Measurements from ENCODE around the gene MAP4K2. TPM values are rescaled to one million over a fixed set of nuclear protein-coding genes. Genes with fewer than 3 reads are reported as not detected.

The MAP4K2 gene
- total and polyA plus RNA-seq, 2 of the 4 experiments (the other 2 are of a cell fraction) = 11.7 to 16.6 TPM

- TF ChIP-seq MAFK (IDR thresholded peaks at IDR 0.05; ENCODE audit: low read depth, low read length) (no peak), RCOR1 (IDR thresholded peaks at IDR 0.05; ENCODE audit: insufficient replicate concordance, low read length) (no peak), MXI1 (IDR thresholded peaks at IDR 0.05; ENCODE audit: borderline replicate concordance, low read depth, low read length) (no peak), SMC3 (IDR thresholded peaks at IDR 0.05; ENCODE audit: low read depth, low read length) (no peak)
Measured at GRCh38 chr11:64765291-64765850, 37.6 kb downstream of the MAP4K2 start (continued).

GRCh38 chr11:64764753-64765152 is 38.3 kb downstream of the MAP4K2 start:
- in situ Hi-C loops (cut with MboI; ENCODE audit: low sequenced_read_pairs) = no loop called here
- POLR2A ChIA-PET (ENCODE audit: unreplicated experiment) = no interaction called here
- H3K79me1 ChIP-seq (ENCODE audit: low read depth in 1 of 2, low read length in 2 of 2) = peaks cover 31 to 73% of the 10 kb centered on the region in 2 experiments

More at GRCh38 chr11:64764753-64765152, 38.3 kb downstream of the MAP4K2 start:
- Histone ChIP-seq H3K9me1 (ENCODE audit: insufficient read depth, low read length) (peaks cover 18% of the 10 kb centered on the region; the same call in 1 of the 2 replicates), H3K36me3 (ENCODE audit: control insufficient read depth, insufficient read depth, low read length) (peaks cover 76% of the 10 kb centered on the region), H3K4me3 (ENCODE audit: insufficient read depth, low read depth, low read length) (no peak overlapping the region), H3K9me3 (ENCODE audit: control insufficient read depth, insufficient read depth, low read length) (no peaks in the 10 kb centered on the region), H4K20me1 (ENCODE audit: insufficient read depth, low read length) (peaks cover 66% of the 10 kb centered on the region), H3K4me1 (ENCODE audit: control insufficient read depth, insufficient read depth, low read length) (peaks cover 18% of the 10 kb centered on the region), H2BK120ac (ENCODE audit: low read depth, low read length) (no peak overlapping the region), H3K14ac (replicated peaks; ENCODE audit: low read depth, low read length) (no peak overlapping the region), H2AFZ (replicated peaks; ENCODE audit: low read length, poor library complexity) (no peak overlapping the region), H3K9ac (ENCODE audit: low read depth, low read length) (no peak overlapping the region), H4K8ac (ENCODE audit: low read depth in 2 of 2, low read length in 2 of 2) (no peak overlapping the region), H3K4me2 (ENCODE audit: low read depth, low read length) (no peak overlapping the region), H3K18ac (ENCODE audit: low read depth, low read length) (no peak overlapping the region), H2BK15ac (ENCODE audit: low read depth, low read length) (no peak overlapping the region), H2BK5ac (ENCODE audit: low read depth, low read length, poor library complexity, severe bottlenecking) (no peak overlapping the region), H4K5ac (ENCODE audit: low read depth, low read length) (no peak overlapping the region), H3K4ac (ENCODE audit: low read depth, low read length) (no peak overlapping the region), H3K23ac (ENCODE audit: low read depth, low read length) (no peak overlapping the region), H3K27ac (ENCODE audit: insufficient read depth, low read length) (no peak overlapping the region), H2AK5ac (ENCODE audit: low read depth, low read length) (no peak overlapping the region), H2AK9ac (replicated peaks; ENCODE audit: low read depth, low read length, poor library complexity) (no peak overlapping the region), H4K91ac (ENCODE audit: insufficient read depth, low read depth, low read length) (no peak overlapping the region), H3K27me3 (ENCODE audit: control insufficient read depth, insufficient read depth, low read length) (no peaks in the 10 kb centered on the region), H2BK20ac (ENCODE audit: low read depth, low read length) (no peak overlapping the region), H3K56ac (ENCODE audit: extremely low read depth, insufficient read depth, low read length) (no peak overlapping the region)
- DNase-seq = no peak
- dilution Hi-C loops (cut with HindIII; ENCODE audit: low sequenced_read_pairs, unreplicated experiment) = no loop called here
- CTCF ChIA-PET = no interaction called here
- intact Hi-C loops (cut with micrococcal nuclease) = no loop called here
- TF ChIP-seq MXI1 (IDR thresholded peaks at IDR 0.05; ENCODE audit: borderline replicate concordance, low read depth, low read length) = no peak
- WGBS, 2 experiments (ENCODE audit: extremely low coverage in 2 of 2, insufficient read length in 1 of 2) = 96% methylated on average over 5 of the region's 8 CpGs; no CpG with 5 or more reads in 1 of the 2 experiments
- ATAC-seq (ENCODE audit: low read depth) = no peak
- TSS peak; percentile 84 for BruUV-seq (replicated peaks)

Measured in IMR-90 (cell line).